Left lung (tissue), 10 donors: ENCODE measurements around the gene ROBO1. TPM values are rescaled to one million over a fixed set of nuclear protein-coding genes. Genes with fewer than 3 reads are reported as not detected.

ENCODE experiments used
- ATAC-seq: fragments of 200-7000 bp; cut with Tn5 transposase; one replicate; pipeline ENCODE4 v1.9.1; 2020; ENCODE audit warnings: moderate library complexity
- DNase-seq, 4 donors: peaks; one replicate each; pipeline ENCODE4 v3.0.0-alpha.2; 2013 to 2020
- H3K27ac ChIP-seq, 2 donors: fragments of 200-600 bp; sonication (generic) in 1 of 2; one replicate each; pipeline versions ENCODE4 v1.5.0 to v1.8.0; 2020 to 2021
- H3K27me3 ChIP-seq, 2 donors: fragments of 200-600 bp; sonication (generic) in 1 of 2; one replicate each; pipeline versions ENCODE4 v1.5.0 to v1.8.0; 2020 to 2021
- H3K36me3 ChIP-seq, 2 donors: fragments of 200-600 bp; sonication (generic) in 1 of 2; one replicate each; pipeline versions ENCODE4 v1.5.0 to v1.8.0; 2020 to 2021
- H3K4me1 ChIP-seq, 2 donors: fragments of 200-600 bp; one replicate each; pipeline ENCODE4 v1.8.0; 2021
- H3K4me3 ChIP-seq, 2 donors: fragments of 200-600 bp; sonication (generic) in 1 of 2; one replicate each; pipeline versions ENCODE4 v1.5.0 to v1.8.0; 2020 to 2021; ENCODE audit warnings: mild to moderate bottlenecking in 1 of 2
- H3K9me3 ChIP-seq, 2 donors: fragments of 200-600 bp; sonication (generic) in 1 of 2; one replicate each; pipeline versions ENCODE4 v1.5.0 to v1.8.0; 2020 to 2021
- intact Hi-C, 2 donors: fragments of 100-400 bp; cut with DNase I; formaldehyde crosslinking; loops; one replicate each; pipeline versions ENCODE4 v1.11.2 to v1.14.2; 2022
- polyA plus RNA-seq, 6 donors: library from polyadenylated mRNA; unstranded; fragments of 120-200 nt; gene quantifications; one replicate each; pipeline ENCODE4 v1.2.1, GENCODE V29; 2013; ENCODE audit not compliant: insufficient read length in 6 of 6
- total RNA-seq, 2 donors: library from RNA; stranded (reverse); fragmentation: NEBNext Ultra II Directional; extraction: Animal tissue kit (Norgen Biotek cat#: 25700); gene quantifications; one replicate each; pipeline ENCODE4 v1.2.1, GENCODE V29; 2021
- TF ChIP-seq, protein P1 (sequence below), 2 donors: fragments of 200-600 bp; sonication (generic) in 1 of 2; IDR thresholded peaks; one replicate each; pipeline versions ENCODE4 v1.5.0 to v1.8.0; 2021; ENCODE audit warnings: antibody characterized with exemption in 2 of 2
- donor health status: DM: no; HTN: yes; CAD: no.
- donor health status: DM: no; HTN: no; CAD: no.

Gene ROBO1
- total and polyA plus RNA-seq, 8 donors: 20.3 to 134 (median 102) TPM

DNA sequence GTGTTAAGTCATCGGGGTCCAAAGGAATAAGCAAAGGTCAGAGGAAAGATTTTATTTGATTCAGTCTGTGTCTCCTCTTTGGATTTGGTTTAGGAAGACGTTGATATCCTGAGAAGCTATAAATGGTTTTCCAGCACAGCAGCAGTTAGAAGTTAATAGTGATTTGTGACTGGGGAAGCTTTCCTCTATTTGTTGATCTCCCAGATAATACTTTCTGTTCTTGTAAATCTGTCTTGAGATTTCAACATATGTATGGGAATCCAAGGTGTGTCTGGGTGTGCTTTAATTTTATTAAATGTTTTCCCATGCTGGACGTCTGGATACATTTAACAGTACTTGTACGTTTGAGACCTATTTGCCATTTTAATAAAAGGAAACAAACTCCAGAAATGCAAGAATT is 409.5 kb downstream of the ROBO1 start:
- Histone ChIP-seq H3K4me3 (no peak overlapping the region), H3K27ac (no peak overlapping the region), H3K4me1 (no peaks in the 10 kb centered on the region), H3K27me3 (no peaks in the 10 kb centered on the region), H3K9me3 (no peaks in the 10 kb centered on the region), H3K36me3 (no peaks in the 10 kb centered on the region)
- intact Hi-C loops: no loop called here
- TF ChIP-seq, protein P1, sequence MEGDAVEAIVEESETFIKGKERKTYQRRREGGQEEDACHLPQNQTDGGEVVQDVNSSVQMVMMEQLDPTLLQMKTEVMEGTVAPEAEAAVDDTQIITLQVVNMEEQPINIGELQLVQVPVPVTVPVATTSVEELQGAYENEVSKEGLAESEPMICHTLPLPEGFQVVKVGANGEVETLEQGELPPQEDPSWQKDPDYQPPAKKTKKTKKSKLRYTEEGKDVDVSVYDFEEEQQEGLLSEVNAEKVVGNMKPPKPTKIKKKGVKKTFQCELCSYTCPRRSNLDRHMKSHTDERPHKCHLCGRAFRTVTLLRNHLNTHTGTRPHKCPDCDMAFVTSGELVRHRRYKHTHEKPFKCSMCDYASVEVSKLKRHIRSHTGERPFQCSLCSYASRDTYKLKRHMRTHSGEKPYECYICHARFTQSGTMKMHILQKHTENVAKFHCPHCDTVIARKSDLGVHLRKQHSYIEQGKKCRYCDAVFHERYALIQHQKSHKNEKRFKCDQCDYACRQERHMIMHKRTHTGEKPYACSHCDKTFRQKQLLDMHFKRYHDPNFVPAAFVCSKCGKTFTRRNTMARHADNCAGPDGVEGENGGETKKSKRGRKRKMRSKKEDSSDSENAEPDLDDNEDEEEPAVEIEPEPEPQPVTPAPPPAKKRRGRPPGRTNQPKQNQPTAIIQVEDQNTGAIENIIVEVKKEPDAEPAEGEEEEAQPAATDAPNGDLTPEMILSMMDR (IDR thresholded peaks at IDR 0.05): no peak
- ATAC-seq (no peak), DNase-seq (no peak)

- intact Hi-C loops: no loop called here
- H3K4me3 ChIP-seq: no peak overlapping the region
- no peaks in the 10 kb centered on the region for H3K4me1 ChIP-seq
- no peaks in the 10 kb centered on the region for H3K27me3 ChIP-seq
- no peak overlapping the region for H3K27ac ChIP-seq
- H3K36me3 ChIP-seq: no peaks in the 10 kb centered on the region
- H3K9me3 ChIP-seq: no peaks in the 10 kb centered on the region
- TF ChIP-seq, protein P1 (IDR thresholded peaks at IDR 0.05): no peak
- no peak for ATAC-seq
- DNase-seq: no peak
Measured at GRCh38 chr3:79354179-79354688, 413.6 kb downstream of the ROBO1 start.

DNA sequence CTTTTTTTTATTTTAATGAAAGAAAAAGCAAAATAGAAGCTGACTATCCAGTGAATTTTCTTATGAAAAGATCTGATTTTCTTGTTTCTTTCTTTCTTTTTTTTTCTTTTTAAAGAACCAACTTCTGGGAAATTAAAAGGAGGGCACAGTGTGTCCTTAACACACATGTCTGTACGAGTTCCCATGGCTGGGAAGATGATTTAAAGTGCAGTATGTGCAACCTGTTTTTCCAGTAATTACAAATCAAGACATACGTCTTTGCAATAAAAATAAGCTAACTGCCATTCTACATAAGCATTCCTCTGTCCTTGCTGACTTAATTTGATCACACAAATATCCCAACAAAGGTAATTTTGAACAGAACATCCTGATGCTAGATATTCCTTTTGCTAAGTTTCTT is 416.1 kb downstream of the ROBO1 start:
- ATAC-seq: no peak
- no peaks in the 10 kb centered on the region for H3K27me3 ChIP-seq
- no peak overlapping the region for H3K27ac ChIP-seq
- intact Hi-C loops: no loop called here
- DNase-seq: no peak
- no peak overlapping the region for H3K4me3 ChIP-seq
- TF ChIP-seq, protein P1 (IDR thresholded peaks at IDR 0.05): no peak
- H3K36me3 ChIP-seq: no peaks in the 10 kb centered on the region
- H3K9me3 ChIP-seq: no peaks in the 10 kb centered on the region
- H3K4me1 ChIP-seq: no peaks in the 10 kb centered on the region

DNA sequence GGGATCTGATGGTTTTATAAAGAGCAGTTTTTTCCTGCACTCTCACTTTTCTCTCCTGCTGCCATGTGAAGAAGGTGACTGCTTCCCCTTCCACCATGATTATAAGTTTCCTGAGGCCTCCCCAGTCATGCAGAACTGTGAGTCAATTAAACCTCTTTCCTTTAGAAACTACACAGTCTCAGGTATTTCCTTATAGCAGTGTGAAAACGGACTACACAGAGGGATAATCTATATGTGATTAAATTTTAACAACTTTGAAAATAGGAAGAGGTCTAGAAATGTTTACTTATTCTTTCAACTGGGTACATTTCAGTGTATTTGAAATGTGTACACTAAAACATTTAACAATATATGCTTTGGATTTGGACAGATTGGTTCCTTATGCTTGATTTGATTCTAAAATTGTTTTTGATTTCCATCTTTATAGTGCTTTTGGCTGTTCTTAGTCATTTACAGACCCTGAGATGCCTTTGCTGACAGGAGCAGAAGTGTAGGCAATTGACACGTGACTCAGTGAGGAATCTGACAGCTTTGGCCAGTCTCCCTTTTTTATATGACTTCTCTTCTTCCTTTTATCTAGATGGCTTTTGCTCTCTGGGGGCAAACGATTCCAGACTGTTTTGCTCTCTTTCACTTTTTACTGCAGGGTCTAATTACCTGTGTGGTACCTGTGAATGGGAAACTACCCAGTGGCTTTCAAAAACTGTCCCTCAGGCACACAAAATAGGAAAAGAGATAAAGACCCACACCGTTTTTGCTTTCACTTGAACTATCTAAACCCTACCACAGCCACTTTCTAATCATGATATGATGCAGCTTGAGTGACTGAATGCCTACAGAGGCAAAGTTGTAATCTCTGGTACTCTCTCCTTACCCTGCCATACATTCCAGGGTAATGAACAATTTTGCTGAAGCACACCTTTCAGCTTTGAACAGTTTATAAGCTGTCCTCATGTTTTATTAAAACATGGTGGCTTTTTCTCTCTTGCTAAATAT is 422.6 kb downstream of the ROBO1 start:
- Histone ChIP-seq H3K27ac (no peak overlapping the region), H3K27me3 (no peaks in the 10 kb centered on the region), H3K36me3 (no peaks in the 10 kb centered on the region), H3K9me3 (no peaks in the 10 kb centered on the region), H3K4me3 (no peak overlapping the region), H3K4me1 (no peaks in the 10 kb centered on the region)
- intact Hi-C loops: no loop called here
- no peak for DNase-seq
- TF ChIP-seq, protein P1 (IDR thresholded peaks at IDR 0.05): no peak
- no peak for ATAC-seq

GRCh38 chr3:79341961-79342360 is 425.8 kb downstream of the ROBO1 start:
- Histone ChIP-seq H3K27ac (no peak overlapping the region), H3K4me3 (no peak overlapping the region), H3K9me3 (no peaks in the 10 kb centered on the region), H3K27me3 (no peaks in the 10 kb centered on the region), H3K36me3 (no peaks in the 10 kb centered on the region), H3K4me1 (no peaks in the 10 kb centered on the region)
- intact Hi-C loops: no loop called here
- ATAC-seq (no peak), DNase-seq (no peak)
- TF ChIP-seq, protein P1 (IDR thresholded peaks at IDR 0.05): no peak
